G401 (cell line): ENCODE results near the gene RAD18. TPM values are rescaled to one million over a fixed set of nuclear protein-coding genes. Genes with fewer than 3 reads are reported as not detected.

Source experiments
- DNase-seq: peaks from one replicate; pipeline ENCODE4 v3.0.0-alpha.2; 2015; ENCODE audit warnings: low spot score
- in situ Hi-C: cut with HindIII; loops from 2 replicates; pipeline ENCODE4 v1.10.0; 2016; ENCODE audit warnings: low sequenced_read_pairs, mixed read lengths
- total RNA-seq: library from RNA; depleted of rRNA; stranded (reverse); fragments of >200 nt; shearing (Covaris generic); gene quantifications from 2 replicates; pipeline ENCODE4 v1.2.3, GENCODE V29; 2014; rRNA removed

The RAD18 gene
- total RNA-seq, 1 experiment from 2014 or later = 29.5 TPM

- in situ Hi-C loops = no loop called here
- no peak for DNase-seq
Measured at GRCh38 chr3:8847317-8847716, 116.0 kb downstream of the RAD18 start.

GRCh38 chr3:8846176-8846575, 117.1 kb downstream of the RAD18 start:
- in situ Hi-C loops = no loop called here
- DNase-seq = no peak

GRCh38 chr3:8845641-8846040, 117.6 kb downstream of the RAD18 start:
- in situ Hi-C loops = no loop called here
- no peak for DNase-seq

- no peak for DNase-seq
- in situ Hi-C loops = no loop called here
Measured at GRCh38 chr3:8843347-8843746, 119.9 kb downstream of the RAD18 start.

GRCh38 chr3:8842293-8842692, 121.0 kb downstream of the RAD18 start:
- DNase-seq = no peak
- in situ Hi-C loops = no loop called here

GRCh38 chr3:8841472-8841871, 121.8 kb downstream of the RAD18 start:
- DNase-seq = no peak
- in situ Hi-C loops = no loop called here

GRCh38 chr3:8840556-8840955, 122.7 kb downstream of the RAD18 start:
- no peak for DNase-seq
- in situ Hi-C loops = no loop called here

- DNase-seq = no peak
- in situ Hi-C loops = no loop called here
Measured at GRCh38 chr3:8839607-8840325, 123.5 kb downstream of the RAD18 start.

GRCh38 chr3:8838765-8839423, 124.4 kb downstream of the RAD18 start:
- DNase-seq = no peak
- in situ Hi-C loops = no loop called here

- no peak for DNase-seq
- in situ Hi-C loops = no loop called here
Measured at GRCh38 chr3:8838234-8838633, 125.0 kb downstream of the RAD18 start.

GRCh38 chr3:8837162-8837561, 126.1 kb downstream of the RAD18 start:
- no peak for DNase-seq
- in situ Hi-C loops = no loop called here

- no peak for DNase-seq
- in situ Hi-C loops = no loop called here
Measured at GRCh38 chr3:8836096-8836495, 127.2 kb downstream of the RAD18 start.

GRCh38 chr3:8835385-8835784, 127.9 kb downstream of the RAD18 start:
- DNase-seq = no peak
- in situ Hi-C loops = no loop called here

GRCh38 chr3:8834974-8835373, 128.3 kb downstream of the RAD18 start:
- in situ Hi-C loops = no loop called here
- DNase-seq = no peak

- no peak for DNase-seq
- in situ Hi-C loops = no loop called here
Measured at GRCh38 chr3:8827641-8828040, 135.6 kb downstream of the RAD18 start.

Other genes starting within 250 kb of the RAD18 start
- gene CAV3, start 229.7 kb downstream of the RAD18 start, total RNA-seq = not detected in 2 replicates
- gene OXTR, start 193.9 kb downstream of the RAD18 start, total RNA-seq = 0.43 and 1.1 TPM in 2 replicates